ENCODE measurements around the gene EPHA6.

EPHA6 gene

GRCh38 chr3:96813820-96814650, at the start of gene EPHA6:
Gene EPHA6, plus strand, starts transcription at chr3:96814594.
- Histone ChIP-seq H3K4me3 (peak within 1 kb of the TSS; percentile 81), H3K27ac (peak within 1 kb of the TSS in 1 of 2 donors; percentile 61)
- no peak for DNase-seq (ENCODE audit: low spot score)
- TF ChIP-seq CTCF (IDR thresholded peaks at IDR 0.05): no peak

- no peak for TF ChIP-seq CTCF (IDR thresholded peaks at IDR 0.05)
- H3K4me3 ChIP-seq: no peak overlapping the region
- no peak for DNase-seq (ENCODE audit: low spot score)
These were observed 37.6 kb upstream of the EPHA6 start for GRCh38 chr3:96776818-96777217.

GRCh38 chr3:96779810-96780209, 34.6 kb upstream of the EPHA6 start:
- H3K4me3 ChIP-seq: no peak overlapping the region
- TF ChIP-seq CTCF (IDR thresholded peaks at IDR 0.05): no peak
- no peak for DNase-seq (ENCODE audit: low spot score)
- no peak overlapping the region for H3K27ac ChIP-seq

More at GRCh38 chr3:96776818-96777217, 37.6 kb upstream of the EPHA6 start:
- no peak overlapping the region for H3K27ac ChIP-seq

- no peak overlapping the region for H3K27ac ChIP-seq
- no peak for TF ChIP-seq CTCF (IDR thresholded peaks at IDR 0.05)
- H3K4me3 ChIP-seq: no peak overlapping the region
- no peak for DNase-seq (ENCODE audit: low spot score)
These were observed 18.3 kb upstream of the EPHA6 start for GRCh38 chr3:96796101-96796500.

GRCh38 chr3:96803870-96804269, 10.5 kb upstream of the EPHA6 start:
- H3K4me3 ChIP-seq: no peak overlapping the region
- no peak for DNase-seq (ENCODE audit: low spot score)
- no peak for TF ChIP-seq CTCF (IDR thresholded peaks at IDR 0.05)
- no peak overlapping the region for H3K27ac ChIP-seq

- DNase-seq (ENCODE audit: low spot score): no peak
- Histone ChIP-seq H3K4me3 (no peak overlapping the region), H3K27ac (no peak overlapping the region)
- no peak for TF ChIP-seq CTCF (IDR thresholded peaks at IDR 0.05)
These were observed 8.1 kb upstream of the EPHA6 start for GRCh38 chr3:96806341-96806740.

All from coronary artery (tissue), 2 donors.